Activated CD4-positive, alpha-beta T cell treated with anti-CD3 and anti-CD28 coated beads, Interleukin-2, amount 50 U/mL, for 24 hours (primary cell): ENCODE results near the gene CASP8AP2.
"Not testable (repeated sequence)": the region's sequence is repeated elsewhere in the genome, so short reads cannot be mapped to it uniquely, and the experiment has no call there.

Experiments
- DNase-seq, 2 donors: peaks; one replicate each; pipeline ENCODE4 v3.0.0-alpha.2; 2020; ENCODE audit warnings: low read depth in 1 of 2, low spot score in 1 of 2

The CASP8AP2 gene

GRCh38 chr6:89886378-89887120, 56.9 kb downstream of the CASP8AP2 start:
- DNase-seq = no peak

- DNase-seq = no peak
Observed at GRCh38 chr6:89887452-89888137, 57.9 kb downstream of the CASP8AP2 start.

GRCh38 chr6:89888138-89888514, 58.4 kb downstream of the CASP8AP2 start:
- DNase-seq = no peak

GRCh38 chr6:89888871-89889270, 59.2 kb downstream of the CASP8AP2 start:
- DNase-seq = no peak

GRCh38 chr6:89890845-89891528, 61.3 kb downstream of the CASP8AP2 start:
- DNase-seq = not testable (repeated sequence)

GRCh38 chr6:89892577-89892976, 62.9 kb downstream of the CASP8AP2 start:
- not testable (repeated sequence) for DNase-seq

GRCh38 chr6:89894169-89894568, 64.5 kb downstream of the CASP8AP2 start, which contains the start of gene GJA10:
Gene GJA10, plus strand, starts transcription at chr6:89894469. Its CDS starts 0 bp downstream, at chr6:89894469.
- DNase-seq = no peak

- DNase-seq = no peak
Observed at GRCh38 chr6:89895276-89895874, 65.7 kb downstream of the CASP8AP2 start.

GRCh38 chr6:89910001-89910901, 80.6 kb downstream of the CASP8AP2 start:
- not testable (repeated sequence) for DNase-seq

GRCh38 chr6:89910902-89911240, 81.2 kb downstream of the CASP8AP2 start:
- no peak for DNase-seq

- no peak for DNase-seq
Observed at GRCh38 chr6:89916136-89916920, 86.6 kb downstream of the CASP8AP2 start.

- DNase-seq = no peak
Observed at GRCh38 chr6:89917216-89917615, 87.5 kb downstream of the CASP8AP2 start.

GRCh38 chr6:89917801-89918366, 88.2 kb downstream of the CASP8AP2 start:
- DNase-seq = no peak
